ENCODE measurements around the gene KIF23.

KIF23 gene

GRCh38 chr15:69385831-69386230, 28.3 kb upstream of the KIF23 start:
- no peak overlapping the region for H3K4me2 ChIP-seq (ENCODE audit: low read depth, low read length, poor library complexity, severe bottlenecking)

DNA sequence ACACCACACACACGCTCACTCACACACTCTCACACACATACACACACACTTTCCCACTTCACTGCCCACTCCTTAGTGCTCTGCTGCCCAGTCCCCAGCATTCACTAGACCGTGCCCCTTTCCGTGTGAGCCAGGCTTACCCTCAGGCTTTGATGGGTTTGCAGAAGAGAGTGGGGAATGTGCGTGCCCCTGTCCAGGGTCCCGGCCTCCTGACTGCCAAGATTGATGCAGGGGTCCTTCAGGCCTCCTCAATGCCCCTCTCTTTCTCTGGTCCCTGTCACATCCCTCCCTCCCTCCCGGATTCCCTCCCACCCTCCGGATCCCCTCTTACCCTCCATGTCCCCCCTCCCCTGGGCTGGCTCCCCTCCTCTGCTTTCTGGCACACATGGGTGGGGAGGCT, 27.9 kb upstream of the KIF23 start:
- no peak overlapping the region for H3K4me2 ChIP-seq (ENCODE audit: low read depth, low read length, poor library complexity, severe bottlenecking)
- H3K9me2 ChIP-seq (replicated peaks; ENCODE audit: insufficient read depth, low read length) = no peaks in the 10 kb centered on the region
- TF ChIP-seq EZH2phosphoT487 (conservative IDR thresholded peaks at IDR 0.05; ENCODE audit: low read length) = no peak
- no peak for TF ChIP-seq CTCF (IDR thresholded peaks at IDR 0.05; ENCODE audit: insufficient read depth, low read length, poor library complexity, severe bottlenecking)
- H3K9ac ChIP-seq (ENCODE audit: low read length) = no peak overlapping the region
- no peaks in the 10 kb centered on the region for H4K20me1 ChIP-seq (ENCODE audit: low read depth, low read length)
- H3K79me2 ChIP-seq (ENCODE audit: insufficient read depth, low read length) = no peaks in the 10 kb centered on the region
- H2AFZ ChIP-seq (ENCODE audit: low read depth, low read length, severe bottlenecking) = no peak overlapping the region
- H3K36me3 ChIP-seq (ENCODE audit: low read length) = no peaks in the 10 kb centered on the region
- H3K27ac ChIP-seq (ENCODE audit: low read depth, low read length) = no peak overlapping the region
- H3K27me3 ChIP-seq (ENCODE audit: low read length) = no peaks in the 10 kb centered on the region
- H3K9me3 ChIP-seq (ENCODE audit: insufficient read depth, low read length) = no peaks in the 10 kb centered on the region
- no peaks in the 10 kb centered on the region for H3F3A ChIP-seq (ENCODE audit: insufficient read depth)
- no peak overlapping the region for H3K4me3 ChIP-seq (ENCODE audit: insufficient read depth, low read length, poor library complexity, severe bottlenecking)

More at GRCh38 chr15:69385831-69386230, 28.3 kb upstream of the KIF23 start:
- TF ChIP-seq CTCF (IDR thresholded peaks at IDR 0.05; ENCODE audit: insufficient read depth, low read length, poor library complexity, severe bottlenecking) (no peak), EZH2phosphoT487 (conservative IDR thresholded peaks at IDR 0.05; ENCODE audit: low read length) (no peak)
- Histone ChIP-seq H4K20me1 (ENCODE audit: low read depth, low read length) (no peaks in the 10 kb centered on the region), H3K36me3 (ENCODE audit: low read length) (no peaks in the 10 kb centered on the region), H3K9ac (ENCODE audit: low read length) (no peak overlapping the region), H2AFZ (ENCODE audit: low read depth, low read length, severe bottlenecking) (no peak overlapping the region), H3F3A (ENCODE audit: insufficient read depth) (no peaks in the 10 kb centered on the region), H3K4me3 (ENCODE audit: insufficient read depth, low read length, poor library complexity, severe bottlenecking) (no peak overlapping the region), H3K27me3 (ENCODE audit: low read length) (no peaks in the 10 kb centered on the region), H3K9me2 (replicated peaks; ENCODE audit: insufficient read depth, low read length) (no peaks in the 10 kb centered on the region), H3K79me2 (ENCODE audit: insufficient read depth, low read length) (no peaks in the 10 kb centered on the region), H3K9me3 (ENCODE audit: insufficient read depth, low read length) (no peaks in the 10 kb centered on the region), H3K27ac (ENCODE audit: low read depth, low read length) (no peak overlapping the region)

DNA sequence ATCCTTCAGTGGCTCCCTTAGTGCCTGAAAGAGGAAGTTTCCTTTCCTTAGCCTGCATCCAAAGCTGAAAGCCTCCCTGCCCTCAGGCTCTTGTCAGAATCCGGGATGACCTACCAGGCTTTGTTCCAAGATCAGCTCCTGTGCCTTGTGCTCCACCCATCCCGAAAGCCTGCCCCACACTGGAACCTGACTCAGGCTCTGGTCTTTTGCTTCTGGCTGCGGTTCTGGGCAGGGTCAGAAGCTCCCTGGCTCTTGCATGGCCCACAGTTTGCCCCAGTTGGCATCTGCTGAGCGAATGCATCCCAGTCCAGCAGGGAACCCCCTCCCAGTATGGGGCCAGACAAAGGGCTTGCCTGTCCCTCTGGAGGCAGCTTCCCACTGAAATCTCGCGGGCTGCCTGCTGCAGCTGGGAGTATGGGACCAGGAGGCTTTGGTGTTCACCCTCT, 25.9 kb upstream of the KIF23 start:
- Histone ChIP-seq H3K9ac (ENCODE audit: low read length) (no peak overlapping the region), H3K27ac (ENCODE audit: low read depth, low read length) (no peak overlapping the region), H3K9me3 (ENCODE audit: insufficient read depth, low read length) (no peaks in the 10 kb centered on the region), H3K4me2 (ENCODE audit: low read depth, low read length, poor library complexity, severe bottlenecking) (no peak overlapping the region), H2AFZ (ENCODE audit: low read depth, low read length, severe bottlenecking) (no peak overlapping the region), H4K20me1 (ENCODE audit: low read depth, low read length) (no peaks in the 10 kb centered on the region), H3K27me3 (ENCODE audit: low read length) (no peaks in the 10 kb centered on the region), H3K79me2 (ENCODE audit: insufficient read depth, low read length) (no peaks in the 10 kb centered on the region), H3F3A (ENCODE audit: insufficient read depth) (no peaks in the 10 kb centered on the region), H3K9me2 (replicated peaks; ENCODE audit: insufficient read depth, low read length) (no peaks in the 10 kb centered on the region), H3K36me3 (ENCODE audit: low read length) (no peaks in the 10 kb centered on the region), H3K4me3 (ENCODE audit: insufficient read depth, low read length, poor library complexity, severe bottlenecking) (no peak overlapping the region)
- TF ChIP-seq EZH2phosphoT487 (conservative IDR thresholded peaks at IDR 0.05; ENCODE audit: low read length) (no peak), CTCF (IDR thresholded peaks at IDR 0.05; ENCODE audit: insufficient read depth, low read length, poor library complexity, severe bottlenecking) (no peak)

All from SU-DHL-6 (cell line).